ENCODE data around the gene C9orf72.

GRCh38 chr9:27619743-27620142 lies 46.5 kb upstream of the C9orf72 start:
- TF ChIP-seq ZFX (IDR thresholded peaks at IDR 0.05) (no peak), CTCF (conservative IDR thresholded peaks at IDR 0.05) (no peak)
